Activated CD4-positive, alpha-beta memory T cell treated with anti-CD3 and anti-CD28 coated beads for 36 hours (primary cell): ENCODE measurements around the gene THEMIS2. TPM values are rescaled to one million over a fixed set of nuclear protein-coding genes. Genes with fewer than 3 reads are reported as not detected.

Experiments used
- CTCF ChIA-PET: fragments of 350-600 bp; sonication (Branson Sonifier 250); formaldehyde crosslinking; loops from one replicate; lab custom pipeline; 2021; ENCODE audit warnings: antibody characterized with exemption, inconsistent platforms; lab: Charles Lee
- POLR2A ChIA-PET: fragments of 350-600 bp; sonication (Branson Sonifier 250); formaldehyde crosslinking; loops from one replicate; lab custom pipeline; 2021; ENCODE audit warnings: antibody characterized with exemption; lab: Charles Lee
- DNase-seq: peaks from one replicate; pipeline ENCODE4 v3.0.0-alpha.2; 2020
- H3K27ac Mint-ChIP-seq: one replicate; pipeline ENCODE4 v1.8.0; 2021; ENCODE audit warnings: mixed read lengths
- H3K27me3 Mint-ChIP-seq: one replicate; pipeline ENCODE4 v1.8.0; 2021; ENCODE audit warnings: mixed read lengths
- H3K36me3 Mint-ChIP-seq: one replicate; pipeline ENCODE4 v1.8.0; 2021; ENCODE audit warnings: mixed read lengths
- H3K4me1 Mint-ChIP-seq: one replicate; pipeline ENCODE4 v1.8.0; 2021; ENCODE audit warnings: low read depth, mixed read lengths
- H3K4me3 Mint-ChIP-seq: one replicate; pipeline ENCODE4 v1.8.0; 2021; ENCODE audit warnings: mild to moderate bottlenecking, mixed read lengths
- H3K9me3 Mint-ChIP-seq: one replicate; pipeline ENCODE4 v1.8.0; 2021; ENCODE audit warnings: mixed read lengths
- intact Hi-C: fragments of 100-400 bp; cut with micrococcal nuclease; formaldehyde crosslinking; loops from one replicate; pipeline ENCODE4 v1.15.1; 2023
- total RNA-seq, 2 experiments: library from RNA; stranded (reverse); gene quantifications; one replicate each; pipeline ENCODE4 v1.2.3, GENCODE V29; 2021

Gene THEMIS2
- total RNA-seq, 2 experiments from 2014 or later, result 27.4 to 29.3 TPM

- intact Hi-C loops, result loop anchor here (2.0 kb wide), 1 partner anchor 15 kb away; the partner anchor contains the start of gene THEMIS2
- Mint-ChIP-seq H3K27me3 (no peaks in the 10 kb centered on the region), H3K36me3 (peaks cover 57% of the 10 kb centered on the region), H3K4me3 (no peak overlapping the region), H3K9me3 (no peaks in the 10 kb centered on the region), H3K27ac (peak overlapping the region; percentile 89), H3K4me1 (peaks cover 74% of the 10 kb centered on the region)
- POLR2A ChIA-PET, result interaction anchor here (1.0 to 2.4 kb wide), 2 partner anchors 14 to 59 kb away, joined by 3 to 10 read pairs; partner anchors contain the start of gene THEMIS2
- peak; percentile 62 for DNase-seq
- CTCF ChIA-PET, result no interaction called here
These were observed 15.1 kb downstream of the THEMIS2 start for GRCh38 chr1:27887215-27888021.

DNA sequence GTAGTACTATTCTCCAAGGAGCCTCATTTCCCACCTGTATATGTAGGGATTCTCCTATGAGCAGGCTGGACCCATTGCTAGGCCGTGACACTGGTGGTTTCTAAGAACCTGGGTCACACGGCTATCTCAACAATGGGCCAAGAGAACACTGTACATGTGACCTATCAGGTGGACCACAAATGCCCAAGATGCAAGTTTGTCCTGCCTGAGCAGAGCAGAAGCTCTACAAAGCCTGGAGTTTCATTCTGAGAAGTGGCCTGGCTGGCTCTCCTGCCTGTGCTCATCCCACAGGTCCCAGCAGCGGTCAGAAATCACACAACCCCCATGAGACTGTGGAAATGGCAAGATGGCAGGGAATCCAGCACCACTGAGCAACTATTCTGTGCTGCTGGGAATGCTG, 17.2 kb downstream of the THEMIS2 start:
- ChIA-PET CTCF (no interaction called here), POLR2A (no interaction called here)
- no peak for DNase-seq
- Mint-ChIP-seq H3K4me1 (peaks cover 69% of the 10 kb centered on the region), H3K36me3 (peaks cover 67% of the 10 kb centered on the region), H3K27ac (peak overlapping the region; percentile 54), H3K9me3 (no peaks in the 10 kb centered on the region), H3K4me3 (no peak overlapping the region), H3K27me3 (no peaks in the 10 kb centered on the region)
- intact Hi-C loops, result no loop called here

GRCh38 chr1:27891196-27891889, 19.0 kb downstream of the THEMIS2 start:
- Mint-ChIP-seq H3K4me3 (no peak overlapping the region), H3K27ac (peak overlapping the region; percentile 86), H3K27me3 (no peaks in the 10 kb centered on the region), H3K36me3 (peaks cover 67% of the 10 kb centered on the region), H3K4me1 (peaks cover 51% of the 10 kb centered on the region), H3K9me3 (no peaks in the 10 kb centered on the region)
- intact Hi-C loops, result loop anchor here (1.0 kb wide), 1 partner anchor 21 kb away; no protein-coding TSS in a partner anchor
- DNase-seq, result peak; percentile 66
- CTCF ChIA-PET, result interaction anchor here (0.6 to 2.3 kb wide), 3 partner anchors 18 to 478 kb away, joined by 3 to 11 read pairs (median 3); no protein-coding TSS in a partner anchor
- POLR2A ChIA-PET, result no interaction called here

- ChIA-PET POLR2A (no interaction called here), CTCF (interaction anchor here (1.4 kb wide), 1 partner anchor 37 kb away, joined by 4 read pairs; no protein-coding TSS in a partner anchor)
- no peak for DNase-seq
- intact Hi-C loops, result no loop called here
- peak overlapping the region; percentile 31 for H3K27ac Mint-ChIP-seq
- no peaks in the 10 kb centered on the region for H3K27me3 Mint-ChIP-seq
- H3K4me1 Mint-ChIP-seq, result peaks cover 29% of the 10 kb centered on the region
- no peaks in the 10 kb centered on the region for H3K9me3 Mint-ChIP-seq
- no peak overlapping the region for H3K4me3 Mint-ChIP-seq
- peaks cover 56% of the 10 kb centered on the region for H3K36me3 Mint-ChIP-seq
These were observed 22.2 kb downstream of the THEMIS2 start for GRCh38 chr1:27894521-27894920.

GRCh38 chr1:27906759-27907158, 34.4 kb downstream of the THEMIS2 start:
- H3K4me1 Mint-ChIP-seq, result peaks cover 6% of the 10 kb centered on the region
- H3K4me3 Mint-ChIP-seq, result no peak overlapping the region
- ChIA-PET POLR2A (interaction anchor here (1.2 kb wide), 1 partner anchor 20 kb away, joined by 4 read pairs; no protein-coding TSS in a partner anchor), CTCF (interaction anchor here (0.7 kb wide), 1 partner anchor 49 kb away, joined by 4 read pairs; no protein-coding TSS in a partner anchor)
- no peaks in the 10 kb centered on the region for H3K9me3 Mint-ChIP-seq
- H3K27me3 Mint-ChIP-seq, result no peaks in the 10 kb centered on the region
- DNase-seq, result no peak
- no peak overlapping the region for H3K27ac Mint-ChIP-seq
- H3K36me3 Mint-ChIP-seq, result peaks cover 41% of the 10 kb centered on the region
- intact Hi-C loops, result no loop called here

DNA sequence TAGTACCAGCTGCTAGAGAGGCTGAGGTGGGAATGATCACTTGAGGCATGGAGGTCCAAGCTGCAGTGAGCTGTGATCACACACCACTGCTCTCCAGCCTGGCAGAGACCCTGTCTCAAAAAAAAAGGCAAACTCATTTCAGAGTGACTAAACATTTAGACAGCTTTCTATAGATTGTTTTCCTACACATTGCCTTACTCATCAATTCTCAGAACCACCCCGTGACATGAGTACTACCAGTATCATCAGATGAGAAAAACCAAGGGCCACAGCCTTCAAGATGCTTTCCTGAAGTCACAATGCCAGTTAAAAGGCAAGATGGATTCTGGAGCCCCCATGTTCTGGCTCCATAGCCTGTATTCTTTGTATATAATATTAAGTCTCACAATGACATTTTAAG, 40.1 kb downstream of the THEMIS2 start:
- intact Hi-C loops, result loop anchor here (1.0 to 2.0 kb wide), 3 partner anchors 21 to 288 kb away; partner anchors contain the start of gene STX12
- Mint-ChIP-seq H3K4me1 (peaks cover 21% of the 10 kb centered on the region), H3K4me3 (peak overlapping the region; percentile 52), H3K36me3 (peaks cover 36% of the 10 kb centered on the region), H3K27me3 (no peaks in the 10 kb centered on the region), H3K9me3 (peaks cover 7% of the 10 kb centered on the region), H3K27ac (peak overlapping the region; percentile 93)
- ChIA-PET CTCF (interaction anchor here (0.7 to 1.2 kb wide), 2 partner anchors 28 to 914 kb away, joined by 3 read pairs; no protein-coding TSS in a partner anchor), POLR2A (interaction anchor here (0.7 to 1.4 kb wide), 4 partner anchors 32 to 595 kb away, joined by 3 to 4 read pairs (median 4); partner anchors contain the start of gene THEMIS2)
- DNase-seq, result peak; percentile 46

DNA sequence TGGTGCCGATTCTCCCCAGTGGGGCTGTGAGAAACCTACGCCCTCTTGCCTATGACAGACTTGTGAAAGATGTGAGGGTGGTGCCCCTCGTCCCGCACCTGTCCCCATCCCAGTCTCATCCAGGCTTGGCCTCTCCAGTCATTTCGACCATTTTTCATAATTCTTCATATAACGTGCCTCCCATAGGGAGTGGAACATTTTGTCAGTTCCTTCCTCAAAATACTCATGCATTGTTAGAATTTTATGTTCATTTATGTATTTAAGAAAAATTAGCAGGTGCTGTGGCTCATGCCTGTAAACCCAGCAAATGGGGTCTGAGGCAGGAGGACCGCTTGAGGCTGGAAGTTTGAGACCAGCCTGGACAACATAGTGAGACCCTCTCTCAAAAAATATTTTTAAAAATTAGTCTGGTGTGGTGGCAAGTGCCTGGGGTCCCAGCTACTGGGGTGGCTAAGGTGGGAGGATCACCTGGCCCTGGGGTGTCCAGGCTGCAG, 42.8 kb downstream of the THEMIS2 start:
- no peaks in the 10 kb centered on the region for H3K27me3 Mint-ChIP-seq
- intact Hi-C loops, result no loop called here
- peaks cover 7% of the 10 kb centered on the region for H3K9me3 Mint-ChIP-seq
- peak overlapping the region; percentile 99 for H3K27ac Mint-ChIP-seq
- CTCF ChIA-PET, result no interaction called here
- peaks cover 24% of the 10 kb centered on the region for H3K36me3 Mint-ChIP-seq
- H3K4me1 Mint-ChIP-seq, result peaks cover 19% of the 10 kb centered on the region
- no peak for DNase-seq
- POLR2A ChIA-PET, result no interaction called here
- peak overlapping the region; percentile 100 for H3K4me3 Mint-ChIP-seq

- no peak overlapping the region for H3K4me3 Mint-ChIP-seq
- ChIA-PET CTCF (no interaction called here), POLR2A (no interaction called here)
- DNase-seq, result no peak
- intact Hi-C loops, result no loop called here
- H3K27me3 Mint-ChIP-seq, result no peaks in the 10 kb centered on the region
- no peak overlapping the region for H3K27ac Mint-ChIP-seq
- no peaks in the 10 kb centered on the region for H3K36me3 Mint-ChIP-seq
- no peaks in the 10 kb centered on the region for H3K9me3 Mint-ChIP-seq
- no peaks in the 10 kb centered on the region for H3K4me1 Mint-ChIP-seq
These were observed 49.9 kb downstream of the THEMIS2 start for GRCh38 chr1:27922272-27922671.

GRCh38 chr1:27928216-27928954, 56.0 kb downstream of the THEMIS2 start:
- DNase-seq, result no peak
- Mint-ChIP-seq H3K27me3 (peaks cover 3% of the 10 kb centered on the region), H3K4me3 (no peak overlapping the region), H3K27ac (no peak overlapping the region), H3K36me3 (no peaks in the 10 kb centered on the region), H3K9me3 (no peaks in the 10 kb centered on the region), H3K4me1 (no peaks in the 10 kb centered on the region)
- POLR2A ChIA-PET, result no interaction called here
- CTCF ChIA-PET, result interaction anchor here (1.1 kb wide), 1 partner anchor 71 kb away, joined by 5 read pairs; no protein-coding TSS in a partner anchor
- intact Hi-C loops, result no loop called here

DNA sequence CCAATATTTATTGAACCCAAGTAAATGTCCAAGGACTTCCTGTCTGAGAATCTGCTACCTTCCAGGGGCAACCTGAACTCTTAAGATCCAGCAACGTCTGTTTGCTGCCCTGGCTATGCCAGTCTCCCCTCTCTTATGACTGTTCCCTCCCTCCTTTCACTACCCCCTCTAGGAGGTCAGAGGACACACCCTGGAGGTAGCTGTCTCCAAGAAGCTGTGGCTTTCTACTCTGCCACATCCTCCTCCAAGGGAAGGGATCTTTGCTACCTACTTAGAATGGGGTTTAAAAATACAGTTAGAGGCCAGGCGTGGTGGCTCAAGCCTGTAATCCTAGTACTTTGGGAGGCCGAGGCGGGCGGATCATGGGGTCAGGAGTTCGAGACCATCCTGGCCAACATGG, 58.8 kb downstream of the THEMIS2 start:
- ChIA-PET POLR2A (no interaction called here), CTCF (interaction anchor here (3.0 kb wide), 1 partner anchor 10 kb away, joined by 12 read pairs; no protein-coding TSS in a partner anchor)
- Mint-ChIP-seq H3K9me3 (no peaks in the 10 kb centered on the region), H3K4me1 (peaks cover 4% of the 10 kb centered on the region), H3K36me3 (no peaks in the 10 kb centered on the region), H3K4me3 (no peak overlapping the region), H3K27ac (no peak overlapping the region), H3K27me3 (peaks cover 12% of the 10 kb centered on the region)
- intact Hi-C loops, result no loop called here
- no peak for DNase-seq

- H3K4me3 Mint-ChIP-seq, result no peak overlapping the region
- H3K4me1 Mint-ChIP-seq, result peaks cover 4% of the 10 kb centered on the region
- ChIA-PET POLR2A (no interaction called here), CTCF (interaction anchor here (3.0 kb wide), 1 partner anchor 9 kb away, joined by 12 read pairs; no protein-coding TSS in a partner anchor)
- no peak for DNase-seq
- peaks cover 12% of the 10 kb centered on the region for H3K27me3 Mint-ChIP-seq
- intact Hi-C loops, result no loop called here
- no peaks in the 10 kb centered on the region for H3K9me3 Mint-ChIP-seq
- H3K27ac Mint-ChIP-seq, result no peak overlapping the region
- no peaks in the 10 kb centered on the region for H3K36me3 Mint-ChIP-seq
These were observed 59.4 kb downstream of the THEMIS2 start for GRCh38 chr1:27931759-27932158.
